SK-N-MC (cell line): ENCODE measurements around the gene ST6GAL2.

Experiments
- EZH2 ChIP-seq: fragments of 200-600 bp; sonication (generic); IDR thresholded peaks from one replicate; pipeline ENCODE4 v1.6.1; 2017; ENCODE audit warnings: antibody characterized with exemption
- FOXP2 ChIP-seq: optimal IDR thresholded peaks from 2 replicates; pipeline ENCODE3; 2011; ENCODE audit warnings: mild to moderate bottlenecking, moderate library complexity; ENCODE audit not compliant: insufficient read depth; ENCODE audit errors: extremely low read length, control extremely low read depth
- POLR2AphosphoS5 ChIP-seq: IDR thresholded peaks from 2 replicates; pipeline ENCODE4 v1.6.1; 2012; ENCODE audit warnings: mild to moderate bottlenecking, low read depth, low read length, borderline replicate concordance

DNA sequence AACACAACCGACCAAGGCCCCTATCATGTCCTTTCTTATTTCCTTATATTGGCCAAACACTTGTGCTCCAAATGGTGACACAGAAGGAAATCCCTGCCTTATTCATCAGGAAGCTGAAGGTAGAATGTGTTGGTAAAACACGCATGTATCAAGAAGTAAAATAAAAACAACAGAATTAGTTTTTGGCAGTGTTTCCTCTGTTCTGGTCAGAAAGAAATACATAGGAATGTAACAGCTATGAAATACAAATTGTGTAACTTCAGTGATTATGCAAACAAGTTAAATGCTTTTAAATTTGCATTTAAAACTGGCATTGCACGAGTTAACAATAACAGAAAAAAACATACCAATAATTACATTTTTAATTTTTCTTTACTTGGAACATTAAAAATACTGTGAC is 19.3 kb downstream of the ST6GAL2 start:
- TF ChIP-seq POLR2AphosphoS5 (no peak), EZH2 (no peak), FOXP2 (no peak)
